ENCODE results near the gene MYO5A.

Gene MYO5A

DNA sequence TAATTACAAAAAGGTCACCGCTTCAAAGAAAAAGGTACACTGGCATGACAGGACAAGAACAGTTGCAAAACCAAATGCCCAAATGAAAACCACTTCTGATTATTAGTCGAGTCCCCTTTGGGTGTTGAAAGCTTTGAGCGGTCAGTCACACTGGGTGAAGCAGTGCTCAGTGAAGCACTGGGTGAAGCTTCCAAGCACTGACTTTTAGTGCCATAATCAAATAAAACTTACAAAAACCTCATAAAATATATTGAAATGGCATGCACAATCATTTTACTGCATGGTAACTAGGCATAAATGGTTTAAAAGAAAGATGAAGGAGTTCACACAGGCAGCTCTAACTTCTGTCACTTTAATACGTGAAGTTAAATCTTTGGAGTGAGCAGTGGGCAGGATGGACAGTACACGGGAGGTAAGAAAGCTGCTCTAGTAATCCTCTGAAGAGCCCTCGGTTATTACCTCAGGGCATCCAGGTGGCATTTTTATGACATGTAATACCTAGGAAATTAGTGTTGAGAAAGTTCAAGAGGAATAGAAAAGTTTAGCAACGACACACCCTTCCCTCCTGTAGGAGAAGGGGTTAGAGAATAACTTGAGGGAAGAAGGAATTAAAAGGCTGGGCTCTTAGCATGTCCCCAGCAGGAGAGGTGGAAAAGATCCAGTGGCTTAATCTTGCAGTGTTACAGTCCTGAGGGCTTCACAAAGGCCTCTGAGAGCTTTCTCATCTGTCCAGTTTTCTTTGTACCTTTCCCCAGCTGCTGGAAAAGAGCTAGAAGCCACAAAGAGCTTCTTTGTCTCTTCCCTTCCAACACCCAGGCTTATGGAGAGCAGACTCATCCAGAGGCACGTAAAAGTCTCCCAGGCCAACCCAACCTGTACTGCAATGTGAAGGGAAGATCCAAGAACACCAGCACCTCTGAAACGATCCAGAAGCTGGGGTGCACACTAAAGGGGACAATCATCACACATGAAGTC lies 168.2 kb downstream of the MYO5A start:
- Histone ChIP-seq H3K79me2 (ENCODE audit: insufficient read depth, low read length) (no peaks in the 10 kb centered on the region), H3F3A (ENCODE audit: insufficient read depth) (no peaks in the 10 kb centered on the region), H3K4me3 (ENCODE audit: insufficient read depth, low read length, poor library complexity, severe bottlenecking) (no peak overlapping the region), H3K36me3 (ENCODE audit: low read length) (0 out of 2 replicates have a peak, but pooled peaks cover 3% of the 10 kb centered on the region), H3K9me3 (ENCODE audit: insufficient read depth, low read length) (no peaks in the 10 kb centered on the region), H3K9ac (ENCODE audit: low read length) (no peak overlapping the region), H3K9me2 (replicated peaks; ENCODE audit: insufficient read depth, low read length) (no peaks in the 10 kb centered on the region), H2AFZ (ENCODE audit: low read depth, low read length, severe bottlenecking) (no peak overlapping the region), H4K20me1 (ENCODE audit: low read depth, low read length) (no peaks in the 10 kb centered on the region), H3K27ac (ENCODE audit: low read depth, low read length) (no peak overlapping the region), H3K27me3 (ENCODE audit: low read length) (no peaks in the 10 kb centered on the region), H3K4me2 (ENCODE audit: low read depth, low read length, poor library complexity, severe bottlenecking) (no peak overlapping the region)
- TF ChIP-seq, protein P1, sequence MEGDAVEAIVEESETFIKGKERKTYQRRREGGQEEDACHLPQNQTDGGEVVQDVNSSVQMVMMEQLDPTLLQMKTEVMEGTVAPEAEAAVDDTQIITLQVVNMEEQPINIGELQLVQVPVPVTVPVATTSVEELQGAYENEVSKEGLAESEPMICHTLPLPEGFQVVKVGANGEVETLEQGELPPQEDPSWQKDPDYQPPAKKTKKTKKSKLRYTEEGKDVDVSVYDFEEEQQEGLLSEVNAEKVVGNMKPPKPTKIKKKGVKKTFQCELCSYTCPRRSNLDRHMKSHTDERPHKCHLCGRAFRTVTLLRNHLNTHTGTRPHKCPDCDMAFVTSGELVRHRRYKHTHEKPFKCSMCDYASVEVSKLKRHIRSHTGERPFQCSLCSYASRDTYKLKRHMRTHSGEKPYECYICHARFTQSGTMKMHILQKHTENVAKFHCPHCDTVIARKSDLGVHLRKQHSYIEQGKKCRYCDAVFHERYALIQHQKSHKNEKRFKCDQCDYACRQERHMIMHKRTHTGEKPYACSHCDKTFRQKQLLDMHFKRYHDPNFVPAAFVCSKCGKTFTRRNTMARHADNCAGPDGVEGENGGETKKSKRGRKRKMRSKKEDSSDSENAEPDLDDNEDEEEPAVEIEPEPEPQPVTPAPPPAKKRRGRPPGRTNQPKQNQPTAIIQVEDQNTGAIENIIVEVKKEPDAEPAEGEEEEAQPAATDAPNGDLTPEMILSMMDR (IDR thresholded peaks at IDR 0.05; ENCODE audit: insufficient read depth, low read length, poor library complexity, severe bottlenecking), result no peak
- TF ChIP-seq EZH2phosphoT487 (conservative IDR thresholded peaks at IDR 0.05; ENCODE audit: low read length), result no peak

DNA sequence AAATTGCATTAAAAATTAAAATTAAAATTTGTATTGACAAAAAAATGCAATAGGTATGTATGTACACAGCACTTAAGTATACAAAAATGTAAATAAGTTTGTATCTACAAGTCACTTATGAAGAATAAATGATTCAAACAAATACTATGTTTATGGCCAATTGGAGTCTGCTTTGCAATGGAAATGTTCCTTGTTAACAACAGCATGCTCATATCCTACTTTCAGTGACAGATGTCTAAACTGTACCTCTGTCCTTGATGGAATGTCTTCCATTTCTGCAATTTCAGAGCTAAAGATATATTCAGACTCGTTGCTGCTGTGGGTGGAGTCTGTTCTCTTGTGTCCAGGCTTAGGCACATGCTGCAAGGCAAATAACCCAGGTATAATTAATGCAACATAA lies 169.0 kb downstream of the MYO5A start:
- H4K20me1 ChIP-seq (ENCODE audit: low read depth, low read length), result no peaks in the 10 kb centered on the region
- H3K9ac ChIP-seq (ENCODE audit: low read length), result no peak overlapping the region
- no peak overlapping the region for H3K4me3 ChIP-seq (ENCODE audit: insufficient read depth, low read length, poor library complexity, severe bottlenecking)
- no peaks in the 10 kb centered on the region for H3K79me2 ChIP-seq (ENCODE audit: insufficient read depth, low read length)
- no peak for TF ChIP-seq EZH2phosphoT487 (conservative IDR thresholded peaks at IDR 0.05; ENCODE audit: low read length)
- TF ChIP-seq, protein P1 (IDR thresholded peaks at IDR 0.05; ENCODE audit: insufficient read depth, low read length, poor library complexity, severe bottlenecking), result no peak
- H3K4me2 ChIP-seq (ENCODE audit: low read depth, low read length, poor library complexity, severe bottlenecking), result no peak overlapping the region
- H2AFZ ChIP-seq (ENCODE audit: low read depth, low read length, severe bottlenecking), result no peak overlapping the region
- no peaks in the 10 kb centered on the region for H3K9me2 ChIP-seq (replicated peaks; ENCODE audit: insufficient read depth, low read length)
- H3F3A ChIP-seq (ENCODE audit: insufficient read depth), result no peaks in the 10 kb centered on the region
- H3K27ac ChIP-seq (ENCODE audit: low read depth, low read length), result no peak overlapping the region
- H3K36me3 ChIP-seq (ENCODE audit: low read length), result 0 out of 2 replicates have a peak, but pooled peaks cover 3% of the 10 kb centered on the region
- no peaks in the 10 kb centered on the region for H3K27me3 ChIP-seq (ENCODE audit: low read length)
- H3K9me3 ChIP-seq (ENCODE audit: insufficient read depth, low read length), result no peaks in the 10 kb centered on the region

DNA sequence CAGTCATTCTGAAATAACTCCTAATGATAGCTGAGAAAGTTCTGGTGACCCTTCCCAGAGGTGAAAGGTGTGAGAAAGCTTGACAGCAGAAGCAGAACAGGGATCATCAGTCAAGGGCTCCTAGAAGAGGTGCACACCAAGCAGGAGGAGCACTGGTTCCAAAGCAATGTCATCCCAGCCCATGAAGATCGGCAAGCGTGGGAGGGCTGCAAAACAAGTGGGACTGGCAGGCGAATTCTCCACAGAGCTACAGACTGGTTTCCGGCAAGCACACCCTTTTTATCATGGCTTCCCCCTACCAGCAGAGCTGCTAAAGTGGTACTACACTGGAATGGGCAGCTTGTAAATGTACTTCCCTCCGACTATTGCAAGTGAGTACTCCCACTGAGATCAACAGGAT lies 170.7 kb downstream of the MYO5A start:
- no peaks in the 10 kb centered on the region for H3F3A ChIP-seq (ENCODE audit: insufficient read depth)
- H3K27ac ChIP-seq (ENCODE audit: low read depth, low read length), result no peak overlapping the region
- H3K9me3 ChIP-seq (ENCODE audit: insufficient read depth, low read length), result no peaks in the 10 kb centered on the region
- no peaks in the 10 kb centered on the region for H4K20me1 ChIP-seq (ENCODE audit: low read depth, low read length)
- H3K4me3 ChIP-seq (ENCODE audit: insufficient read depth, low read length, poor library complexity, severe bottlenecking), result no peak overlapping the region
- H3K79me2 ChIP-seq (ENCODE audit: insufficient read depth, low read length), result no peaks in the 10 kb centered on the region
- H3K9me2 ChIP-seq (replicated peaks; ENCODE audit: insufficient read depth, low read length), result no peaks in the 10 kb centered on the region
- H3K27me3 ChIP-seq (ENCODE audit: low read length), result no peaks in the 10 kb centered on the region
- H2AFZ ChIP-seq (ENCODE audit: low read depth, low read length, severe bottlenecking), result no peak overlapping the region
- H3K36me3 ChIP-seq (ENCODE audit: low read length), result 0 out of 2 replicates have a peak, but pooled peaks cover under 1% of the 10 kb centered on the region
- no peak overlapping the region for H3K9ac ChIP-seq (ENCODE audit: low read length)
- H3K4me2 ChIP-seq (ENCODE audit: low read depth, low read length, poor library complexity, severe bottlenecking), result no peak overlapping the region
- TF ChIP-seq EZH2phosphoT487 (conservative IDR thresholded peaks at IDR 0.05; ENCODE audit: low read length), result no peak
- TF ChIP-seq, protein P1 (IDR thresholded peaks at IDR 0.05; ENCODE audit: insufficient read depth, low read length, poor library complexity, severe bottlenecking), result no peak

All from SU-DHL-6 (cell line).